Measurements from ENCODE around the gene DDX1. TPM values are rescaled to one million over a fixed set of nuclear protein-coding genes. Genes with fewer than 3 reads are reported as not detected.

Gene DDX1
- total and polyA plus RNA-seq, 2 donors (not counting 1 experiment from before 2014, with no cell fraction given) = 13.2 to 52.6 TPM

DNA sequence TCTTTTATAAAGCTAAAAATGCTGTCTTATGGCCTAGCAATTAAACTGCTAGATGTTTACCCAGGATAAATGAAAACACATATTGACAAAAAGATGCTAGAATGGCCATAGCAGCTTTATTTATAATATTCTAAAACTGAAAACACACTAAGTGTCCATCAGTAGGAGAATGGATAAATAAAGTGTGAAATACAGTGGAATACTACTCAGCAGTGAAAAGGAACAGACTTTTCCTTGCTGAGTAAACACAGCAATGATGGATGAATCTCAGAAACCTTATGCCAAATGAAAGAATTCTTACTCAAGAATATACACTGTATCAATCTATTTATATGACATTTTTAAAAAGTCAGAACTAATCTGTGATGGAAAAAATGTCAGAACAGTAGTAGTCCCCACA lies 33.2 kb downstream of the DDX1 start:
- ChIA-PET POLR2A (no interaction called here), CTCF (no interaction called here)
- no peak overlapping the region for H3K4me2 ChIP-seq (replicated peaks; ENCODE audit: low read depth, low read length, poor library complexity, severe bottlenecking)
- H3K9ac ChIP-seq (ENCODE audit: low read length) = no peak overlapping the region
- no peaks in the 10 kb centered on the region for H3K79me2 ChIP-seq (ENCODE audit: control insufficient read depth, insufficient read depth, low read length)
- TF ChIP-seq, protein P1, sequence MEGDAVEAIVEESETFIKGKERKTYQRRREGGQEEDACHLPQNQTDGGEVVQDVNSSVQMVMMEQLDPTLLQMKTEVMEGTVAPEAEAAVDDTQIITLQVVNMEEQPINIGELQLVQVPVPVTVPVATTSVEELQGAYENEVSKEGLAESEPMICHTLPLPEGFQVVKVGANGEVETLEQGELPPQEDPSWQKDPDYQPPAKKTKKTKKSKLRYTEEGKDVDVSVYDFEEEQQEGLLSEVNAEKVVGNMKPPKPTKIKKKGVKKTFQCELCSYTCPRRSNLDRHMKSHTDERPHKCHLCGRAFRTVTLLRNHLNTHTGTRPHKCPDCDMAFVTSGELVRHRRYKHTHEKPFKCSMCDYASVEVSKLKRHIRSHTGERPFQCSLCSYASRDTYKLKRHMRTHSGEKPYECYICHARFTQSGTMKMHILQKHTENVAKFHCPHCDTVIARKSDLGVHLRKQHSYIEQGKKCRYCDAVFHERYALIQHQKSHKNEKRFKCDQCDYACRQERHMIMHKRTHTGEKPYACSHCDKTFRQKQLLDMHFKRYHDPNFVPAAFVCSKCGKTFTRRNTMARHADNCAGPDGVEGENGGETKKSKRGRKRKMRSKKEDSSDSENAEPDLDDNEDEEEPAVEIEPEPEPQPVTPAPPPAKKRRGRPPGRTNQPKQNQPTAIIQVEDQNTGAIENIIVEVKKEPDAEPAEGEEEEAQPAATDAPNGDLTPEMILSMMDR (IDR thresholded peaks at IDR 0.05) = no peak
- no peak for TF ChIP-seq EZH2 (IDR thresholded peaks at IDR 0.05; ENCODE audit: borderline replicate concordance, insufficient read depth, low read depth, low read length, poor library complexity, severe bottlenecking)
- no peak overlapping the region for H3K4me3 Mint-ChIP-seq
- intact Hi-C loops (cut with micrococcal nuclease) = no loop called here
- no peak overlapping the region for H3K27ac Mint-ChIP-seq
- H3K4me3 ChIP-seq (ENCODE audit: control extremely low read depth in 1 of 5, extremely low read depth in 1 of 5, insufficient read depth in 1 of 5, low read depth in 2 of 5, low read length in 4 of 5) = no peak overlapping the region
- H3K4me1 Mint-ChIP-seq = no peaks in the 10 kb centered on the region
- no peaks in the 10 kb centered on the region for H3K27me3 ChIP-seq (replicated peaks in 1 of 4; ENCODE audit: control extremely low read depth in 1 of 4, control insufficient read depth in 3 of 4, insufficient read depth in 4 of 4, low read length in 3 of 4)
- no peaks in the 10 kb centered on the region for H3K4me1 ChIP-seq (ENCODE audit: control insufficient read depth in 2 of 2, insufficient read depth in 2 of 2, low read length in 2 of 2)
- ATAC-seq (ENCODE audit: low read depth) (no peak), DNase-seq (no peak)
- no peaks in the 10 kb centered on the region for H4K20me1 ChIP-seq (ENCODE audit: control insufficient read depth, insufficient read depth, low read length, poor library complexity, severe bottlenecking)
- no peak overlapping the region for H3K27ac ChIP-seq (ENCODE audit: low read length in 2 of 2)
- peaks cover 0 to 2% (median 0%) of the 10 kb centered on the region in 3 donors for H3K9me3 ChIP-seq (ENCODE audit: control extremely low read depth in 1 of 3, control insufficient read depth in 2 of 3, insufficient read depth in 1 of 3, low read length in 2 of 3)
- no peaks in the 10 kb centered on the region for H3K9me3 Mint-ChIP-seq (ENCODE audit: insufficient read depth)
- H2AFZ ChIP-seq (ENCODE audit: insufficient read depth, low read depth, low read length, poor library complexity, severe bottlenecking) = no peak overlapping the region
- H3K27me3 Mint-ChIP-seq = no peaks in the 10 kb centered on the region
- peaks cover 23 to 77% of the 10 kb centered on the region in 2 experiments for H3K36me3 ChIP-seq (replicated peaks in 1 of 2; ENCODE audit: control extremely low read depth in 1 of 2, control insufficient read depth in 1 of 2, extremely low read depth in 1 of 2, insufficient read depth in 2 of 2, low read length in 1 of 2)

DNA sequence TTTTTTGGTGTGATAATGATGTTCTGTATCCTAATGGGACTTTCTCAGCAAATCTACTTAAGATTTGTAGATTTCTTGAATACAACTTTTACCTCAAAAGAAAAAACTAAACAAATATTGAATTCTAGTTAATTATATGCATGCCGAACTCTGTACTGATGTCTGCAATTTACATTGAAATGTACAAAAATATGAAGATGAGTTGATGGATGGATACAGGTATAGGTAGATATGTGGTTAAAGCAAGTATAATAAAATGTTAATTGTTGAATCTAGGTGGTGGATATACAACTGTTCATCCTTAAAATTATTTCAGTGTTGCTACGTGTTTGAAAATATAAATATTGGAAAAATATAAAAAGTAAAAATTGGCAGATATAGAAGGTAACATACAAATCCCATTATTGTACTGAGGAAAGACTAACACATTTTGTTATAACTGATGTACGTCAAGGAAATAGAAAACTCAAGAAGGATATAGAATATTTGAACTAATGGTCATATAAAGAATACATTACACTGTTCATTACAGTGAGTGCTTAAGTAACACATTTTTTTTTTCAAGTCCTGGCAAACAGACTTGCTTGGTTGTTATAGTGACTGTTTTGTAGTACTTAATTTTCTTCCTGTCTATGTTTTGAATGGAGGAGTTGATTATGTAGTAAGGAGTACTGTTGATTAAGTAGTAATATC lies 33.8 kb downstream of the DDX1 start:
- Histone ChIP-seq H3K9me3 (ENCODE audit: control extremely low read depth in 1 of 3, control insufficient read depth in 2 of 3, insufficient read depth in 1 of 3, low read length in 2 of 3) (peaks cover 0 to 2% (median 0%) of the 10 kb centered on the region in 3 donors), H3K4me1 (ENCODE audit: control insufficient read depth in 2 of 2, insufficient read depth in 2 of 2, low read length in 2 of 2) (no peaks in the 10 kb centered on the region), H3K9ac (ENCODE audit: low read length) (no peak overlapping the region), H4K20me1 (ENCODE audit: control insufficient read depth, insufficient read depth, low read length, poor library complexity, severe bottlenecking) (no peaks in the 10 kb centered on the region), H3K4me2 (replicated peaks; ENCODE audit: low read depth, low read length, poor library complexity, severe bottlenecking) (no peak overlapping the region), H2AFZ (ENCODE audit: insufficient read depth, low read depth, low read length, poor library complexity, severe bottlenecking) (no peak overlapping the region), H3K79me2 (ENCODE audit: control insufficient read depth, insufficient read depth, low read length) (no peaks in the 10 kb centered on the region), H3K36me3 (replicated peaks in 1 of 2; ENCODE audit: control extremely low read depth in 1 of 2, control insufficient read depth in 1 of 2, extremely low read depth in 1 of 2, insufficient read depth in 2 of 2, low read length in 1 of 2) (peaks cover 28 to 77% of the 10 kb centered on the region in 2 experiments), H3K4me3 (ENCODE audit: control extremely low read depth in 1 of 5, extremely low read depth in 1 of 5, insufficient read depth in 1 of 5, low read depth in 2 of 5, low read length in 4 of 5) (no peak overlapping the region), H3K27me3 (replicated peaks in 1 of 4; ENCODE audit: control extremely low read depth in 1 of 4, control insufficient read depth in 3 of 4, insufficient read depth in 4 of 4, low read length in 3 of 4) (no peaks in the 10 kb centered on the region), H3K27ac (ENCODE audit: low read length in 2 of 2) (no peak overlapping the region)
- ATAC-seq (ENCODE audit: low read depth) (no peak), DNase-seq (no peak)
- CTCF ChIA-PET = no interaction called here
- Mint-ChIP-seq H3K4me3 (no peak overlapping the region), H3K9me3 (ENCODE audit: insufficient read depth) (no peaks in the 10 kb centered on the region), H3K4me1 (no peaks in the 10 kb centered on the region), H3K27ac (no peak overlapping the region), H3K27me3 (no peaks in the 10 kb centered on the region)
- 100% methylated on average over 1 of the region's 3 CpGs for WGBS (ENCODE audit: insufficient coverage)
- intact Hi-C loops (cut with micrococcal nuclease) = no loop called here
- TF ChIP-seq, protein P1 (IDR thresholded peaks at IDR 0.05) = no peak
- no peak for TF ChIP-seq EZH2 (IDR thresholded peaks at IDR 0.05; ENCODE audit: borderline replicate concordance, insufficient read depth, low read depth, low read length, poor library complexity, severe bottlenecking)
- POLR2A ChIA-PET = no interaction called here
